ENCODE data around the gene NR3C2.

DNA sequence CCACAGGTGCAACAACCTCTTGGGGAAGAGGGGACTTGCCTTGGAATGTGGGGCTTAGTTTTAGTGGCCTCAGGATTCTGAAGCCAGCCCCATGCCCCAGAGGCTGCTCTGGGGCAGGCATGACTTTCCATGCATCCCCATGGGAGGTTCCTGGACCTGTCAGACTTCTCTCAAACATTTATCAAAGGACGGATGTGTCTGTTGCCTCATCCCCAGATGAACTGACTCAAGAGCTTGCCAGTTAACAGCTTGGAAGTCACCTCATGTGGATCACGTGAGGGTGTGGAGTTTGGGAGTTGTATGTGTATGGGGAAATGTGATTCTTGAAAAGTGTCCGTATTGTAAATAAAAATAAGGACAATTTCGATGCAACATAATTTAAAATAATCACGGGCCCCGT, 368.9 kb downstream of the NR3C2 start:
- TF ChIP-seq, protein P1, sequence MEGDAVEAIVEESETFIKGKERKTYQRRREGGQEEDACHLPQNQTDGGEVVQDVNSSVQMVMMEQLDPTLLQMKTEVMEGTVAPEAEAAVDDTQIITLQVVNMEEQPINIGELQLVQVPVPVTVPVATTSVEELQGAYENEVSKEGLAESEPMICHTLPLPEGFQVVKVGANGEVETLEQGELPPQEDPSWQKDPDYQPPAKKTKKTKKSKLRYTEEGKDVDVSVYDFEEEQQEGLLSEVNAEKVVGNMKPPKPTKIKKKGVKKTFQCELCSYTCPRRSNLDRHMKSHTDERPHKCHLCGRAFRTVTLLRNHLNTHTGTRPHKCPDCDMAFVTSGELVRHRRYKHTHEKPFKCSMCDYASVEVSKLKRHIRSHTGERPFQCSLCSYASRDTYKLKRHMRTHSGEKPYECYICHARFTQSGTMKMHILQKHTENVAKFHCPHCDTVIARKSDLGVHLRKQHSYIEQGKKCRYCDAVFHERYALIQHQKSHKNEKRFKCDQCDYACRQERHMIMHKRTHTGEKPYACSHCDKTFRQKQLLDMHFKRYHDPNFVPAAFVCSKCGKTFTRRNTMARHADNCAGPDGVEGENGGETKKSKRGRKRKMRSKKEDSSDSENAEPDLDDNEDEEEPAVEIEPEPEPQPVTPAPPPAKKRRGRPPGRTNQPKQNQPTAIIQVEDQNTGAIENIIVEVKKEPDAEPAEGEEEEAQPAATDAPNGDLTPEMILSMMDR (conservative IDR thresholded peaks at IDR 0.05; ENCODE audit: low read depth, low read length), result no peak
- no peak for TF ChIP-seq EZH2 (IDR thresholded peaks at IDR 0.05; ENCODE audit: borderline replicate concordance, low read depth, low read length, poor library complexity, severe bottlenecking)

Measured in A673 (cell line).